ENCODE results near the gene GULP1. TPM values are rescaled to one million over a fixed set of nuclear protein-coding genes. Genes with fewer than 3 reads are reported as not detected.

The GULP1 gene
- total and polyA plus RNA-seq, 2 experiments from 2014 or later: 94.6 to 181 TPM

- Histone ChIP-seq H3K36me3 (ENCODE audit: insufficient read depth) (peaks cover 3% of the 10 kb centered on the region), H3K79me2 (replicated peaks; ENCODE audit: insufficient read depth) (peaks cover 69% of the 10 kb centered on the region), H3K9me2 (ENCODE audit: insufficient read depth) (0 out of 2 replicates have a peak, but pooled peaks cover 8% of the 10 kb centered on the region), H3K27me3 (ENCODE audit: insufficient read depth) (no peaks in the 10 kb centered on the region), H4K20me1 (replicated peaks; ENCODE audit: insufficient read depth) (0 out of 2 replicates have a peak, but pooled peaks cover 7% of the 10 kb centered on the region), H3K4me2 (no peak overlapping the region), H2AFZ (no peak overlapping the region), H3K4me1 (ENCODE audit: insufficient read depth) (peaks cover 24% of the 10 kb centered on the region), H3K4me3 (no peak overlapping the region), H3K27ac (ENCODE audit: low read depth) (no peak overlapping the region), H3F3A (replicated peaks; ENCODE audit: low read depth) (no peaks in the 10 kb centered on the region)
- Mint-ChIP-seq H3K27ac (no peak overlapping the region), H3K9me3 (peaks cover 15% of the 10 kb centered on the region), H3K4me3 (no peak overlapping the region), H3K27me3 (ENCODE audit: insufficient read depth, low read depth, poor library complexity) (peaks cover 4% of the 10 kb centered on the region), H3K36me3 (ENCODE audit: low read depth) (peaks cover 50% of the 10 kb centered on the region), H3K4me1 (peaks cover 33% of the 10 kb centered on the region)
- TF ChIP-seq EZH2 (IDR thresholded peaks at IDR 0.05; ENCODE audit: low read depth, unreplicated experiment): no peak
- TF ChIP-seq POLR2AphosphoS5 (IDR thresholded peaks at IDR 0.05; ENCODE audit: low read depth): no peak
- no peak for TF ChIP-seq JUNB (IDR thresholded peaks at IDR 0.05; ENCODE audit: unreplicated experiment)
- TF ChIP-seq EZH2phosphoT487 (IDR thresholded peaks at IDR 0.05; ENCODE audit: unreplicated experiment): no peak
- TF ChIP-seq ZNF114 (CRISPR knock-in tag; IDR thresholded peaks at IDR 0.05): no peak
- no peak for TF ChIP-seq ETS1 (IDR thresholded peaks at IDR 0.05)
- TF ChIP-seq NANOG (IDR thresholded peaks at IDR 0.05; ENCODE audit: borderline replicate concordance): no peak
- TF ChIP-seq REST (IDR thresholded peaks at IDR 0.05; ENCODE audit: unreplicated experiment): no peak
- no peak for TF ChIP-seq ZNF462 (CRISPR knock-in tag; IDR thresholded peaks at IDR 0.05)
- no peak for TF ChIP-seq CREB1 (CRISPR knock-in tag; IDR thresholded peaks at IDR 0.05; ENCODE audit: low read depth)
- no peak for TF ChIP-seq ZNF331 (CRISPR knock-in tag; IDR thresholded peaks at IDR 0.05; ENCODE audit: low read depth)
- TF ChIP-seq CTCF (conservative IDR thresholded peaks at IDR 0.05; ENCODE audit: low read depth in 2 of 2): no peak
- DNase-seq (ENCODE audit: low spot score) (no peak), ATAC-seq (no peak)
These were observed 120.5 kb downstream of the GULP1 start for GRCh38 chr2:188412190-188412589.

Data from GM23338 (cell line).